ENCODE data around the gene ZNG1A. TPM values are rescaled to one million over a fixed set of nuclear protein-coding genes. Genes with fewer than 3 reads are reported as not detected.

Gene ZNG1A
- total RNA-seq, 1 experiment from 2014 or later: 34.6 TPM

- H3K4me3 Mint-ChIP-seq (ENCODE audit: unreplicated experiment): no peak overlapping the region
- no peaks in the 10 kb centered on the region for H3K9me3 Mint-ChIP-seq (ENCODE audit: unreplicated experiment)
- CTCF ChIA-PET: no interaction called here
- BruUV-seq (replicated peaks): no TSS peak
- DNase-seq: no peak
- H3K4me1 Mint-ChIP-seq (ENCODE audit: low read depth, unreplicated experiment): peaks cover 11% of the 10 kb centered on the region
- no peak for TF ChIP-seq CTCF (IDR thresholded peaks at IDR 0.05; ENCODE audit: insufficient read depth in 1 of 2, low read depth in 1 of 2, low read length in 1 of 2, severe bottlenecking in 1 of 2, unreplicated experiment in 1 of 2)
- H3K27ac Mint-ChIP-seq (ENCODE audit: unreplicated experiment): no peak overlapping the region
- no peaks in the 10 kb centered on the region for H3K36me3 ChIP-seq (ENCODE audit: control insufficient read depth, insufficient read depth, low read length)
- intact Hi-C loops (cut with micrococcal nuclease; ENCODE audit: unreplicated experiment): no loop called here
- no peaks in the 10 kb centered on the region for H3K27me3 Mint-ChIP-seq (ENCODE audit: insufficient read depth, unreplicated experiment)
- no peaks in the 10 kb centered on the region for H3K36me3 Mint-ChIP-seq (ENCODE audit: insufficient read depth, unreplicated experiment)
- no peaks in the 10 kb centered on the region for H3K9me3 ChIP-seq
- H3K4me3 ChIP-seq (ENCODE audit: low read depth, low read length): no peak overlapping the region
- no peaks in the 10 kb centered on the region for H3K27me3 ChIP-seq (replicated peaks; ENCODE audit: control insufficient read depth, insufficient read depth, low read length)
- POLR2A ChIA-PET: no interaction called here
- H3K4me1 ChIP-seq: peaks cover 16% of the 10 kb centered on the region
These were observed 33.4 kb upstream of the ZNG1A start for GRCh38 chr9:212297-212696.

GRCh38 chr9:211557-211956 is 32.7 kb upstream of the ZNG1A start:
- Histone ChIP-seq H3K4me1 (peaks cover 10% of the 10 kb centered on the region; the same call in 1 of the 2 replicates), H3K4me3 (ENCODE audit: low read depth, low read length) (no peak overlapping the region), H3K27me3 (replicated peaks; ENCODE audit: control insufficient read depth, insufficient read depth, low read length) (no peaks in the 10 kb centered on the region), H3K9me3 (no peaks in the 10 kb centered on the region), H3K36me3 (ENCODE audit: control insufficient read depth, insufficient read depth, low read length) (no peaks in the 10 kb centered on the region)
- H3K36me3 Mint-ChIP-seq (ENCODE audit: insufficient read depth, unreplicated experiment): no peaks in the 10 kb centered on the region
- H3K4me3 Mint-ChIP-seq (ENCODE audit: unreplicated experiment): no peak overlapping the region
- BruUV-seq (replicated peaks): no TSS peak
- H3K27me3 Mint-ChIP-seq (ENCODE audit: insufficient read depth, unreplicated experiment): no peaks in the 10 kb centered on the region
- ChIA-PET CTCF (no interaction called here), POLR2A (no interaction called here)
- H3K9me3 Mint-ChIP-seq (ENCODE audit: unreplicated experiment): no peaks in the 10 kb centered on the region
- DNase-seq: no peak
- no peak overlapping the region for H3K27ac Mint-ChIP-seq (ENCODE audit: unreplicated experiment)
- intact Hi-C loops (cut with micrococcal nuclease; ENCODE audit: unreplicated experiment): no loop called here
- TF ChIP-seq CTCF (IDR thresholded peaks at IDR 0.05; ENCODE audit: insufficient read depth in 1 of 2, low read depth in 1 of 2, low read length in 1 of 2, severe bottlenecking in 1 of 2, unreplicated experiment in 1 of 2): no peak
- peaks cover 3% of the 10 kb centered on the region for H3K4me1 Mint-ChIP-seq (ENCODE audit: low read depth, unreplicated experiment)

DNA sequence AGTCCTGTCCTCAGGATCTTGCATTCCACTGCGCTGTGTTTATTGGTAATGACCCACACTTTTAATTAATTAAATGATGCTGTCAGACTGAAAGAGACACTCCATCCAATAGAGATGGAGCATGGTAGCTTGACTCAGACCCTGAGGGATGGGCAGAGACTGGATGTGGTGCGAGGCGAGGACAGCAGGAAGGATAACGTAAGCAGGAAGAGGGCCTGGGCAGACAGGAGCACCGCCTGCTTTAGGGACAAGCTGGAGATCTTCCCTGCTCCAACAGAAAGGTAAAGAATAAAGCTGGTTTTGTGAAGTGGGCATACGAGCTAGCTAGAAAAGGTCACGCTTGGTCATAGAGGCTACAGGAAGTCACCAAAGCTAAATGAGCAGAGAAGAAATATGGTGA is 32.2 kb upstream of the ZNG1A start:
- Mint-ChIP-seq H3K4me1 (ENCODE audit: low read depth, unreplicated experiment) (no peaks in the 10 kb centered on the region), H3K27ac (ENCODE audit: unreplicated experiment) (no peak overlapping the region), H3K27me3 (ENCODE audit: insufficient read depth, unreplicated experiment) (no peaks in the 10 kb centered on the region), H3K4me3 (ENCODE audit: unreplicated experiment) (no peak overlapping the region), H3K9me3 (ENCODE audit: unreplicated experiment) (no peaks in the 10 kb centered on the region), H3K36me3 (ENCODE audit: insufficient read depth, unreplicated experiment) (no peaks in the 10 kb centered on the region)
- POLR2A ChIA-PET: no interaction called here
- H3K4me1 ChIP-seq: peaks cover 8% of the 10 kb centered on the region; the same call in 1 of the 2 replicates
- H3K9me3 ChIP-seq: no peaks in the 10 kb centered on the region
- no TSS peak for BruUV-seq (replicated peaks)
- no peak for TF ChIP-seq CTCF (IDR thresholded peaks at IDR 0.05; ENCODE audit: insufficient read depth in 1 of 2, low read depth in 1 of 2, low read length in 1 of 2, severe bottlenecking in 1 of 2, unreplicated experiment in 1 of 2)
- no peaks in the 10 kb centered on the region for H3K27me3 ChIP-seq (replicated peaks; ENCODE audit: control insufficient read depth, insufficient read depth, low read length)
- no peak for DNase-seq
- no peak overlapping the region for H3K4me3 ChIP-seq (ENCODE audit: low read depth, low read length)
- CTCF ChIA-PET: no interaction called here
- intact Hi-C loops (cut with micrococcal nuclease; ENCODE audit: unreplicated experiment): no loop called here
- no peaks in the 10 kb centered on the region for H3K36me3 ChIP-seq (ENCODE audit: control insufficient read depth, insufficient read depth, low read length)
